ENCODE measurements around the gene WDR82.

DNA sequence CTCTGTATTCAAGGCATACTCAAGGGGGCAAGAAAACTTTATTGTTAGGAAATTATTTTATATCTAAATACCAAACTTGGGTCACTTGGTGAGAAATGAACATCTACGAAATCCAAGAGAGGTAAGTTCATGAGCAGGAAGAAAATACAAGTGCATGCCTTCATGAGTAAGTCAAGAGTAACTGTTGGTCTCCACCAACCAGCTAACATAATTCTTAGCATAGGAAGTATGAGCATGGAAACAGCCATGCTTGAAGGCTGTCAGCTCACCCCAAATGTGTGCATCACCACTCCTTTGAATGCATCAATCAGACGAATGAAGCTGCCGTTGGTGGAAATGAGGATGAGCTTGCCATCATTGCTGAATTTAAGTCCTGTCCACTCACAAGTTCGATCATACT is 19.0 kb downstream of the WDR82 start:
- no peak for TF ChIP-seq CSDC2 (CRISPR knock-in tag; IDR thresholded peaks at IDR 0.05)
- TF ChIP-seq, protein P1, sequence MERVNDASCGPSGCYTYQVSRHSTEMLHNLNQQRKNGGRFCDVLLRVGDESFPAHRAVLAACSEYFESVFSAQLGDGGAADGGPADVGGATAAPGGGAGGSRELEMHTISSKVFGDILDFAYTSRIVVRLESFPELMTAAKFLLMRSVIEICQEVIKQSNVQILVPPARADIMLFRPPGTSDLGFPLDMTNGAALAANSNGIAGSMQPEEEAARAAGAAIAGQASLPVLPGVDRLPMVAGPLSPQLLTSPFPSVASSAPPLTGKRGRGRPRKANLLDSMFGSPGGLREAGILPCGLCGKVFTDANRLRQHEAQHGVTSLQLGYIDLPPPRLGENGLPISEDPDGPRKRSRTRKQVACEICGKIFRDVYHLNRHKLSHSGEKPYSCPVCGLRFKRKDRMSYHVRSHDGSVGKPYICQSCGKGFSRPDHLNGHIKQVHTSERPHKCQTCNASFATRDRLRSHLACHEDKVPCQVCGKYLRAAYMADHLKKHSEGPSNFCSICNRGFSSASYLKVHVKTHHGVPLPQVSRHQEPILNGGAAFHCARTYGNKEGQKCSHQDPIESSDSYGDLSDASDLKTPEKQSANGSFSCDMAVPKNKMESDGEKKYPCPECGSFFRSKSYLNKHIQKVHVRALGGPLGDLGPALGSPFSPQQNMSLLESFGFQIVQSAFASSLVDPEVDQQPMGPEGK (CRISPR knock-in tag; IDR thresholded peaks at IDR 0.05; ENCODE audit: borderline replicate concordance) = no peak
- no peak for TF ChIP-seq ARNTL (CRISPR knock-in tag; IDR thresholded peaks at IDR 0.05; ENCODE audit: borderline replicate concordance, low read depth)
- TF ChIP-seq, protein P2, sequence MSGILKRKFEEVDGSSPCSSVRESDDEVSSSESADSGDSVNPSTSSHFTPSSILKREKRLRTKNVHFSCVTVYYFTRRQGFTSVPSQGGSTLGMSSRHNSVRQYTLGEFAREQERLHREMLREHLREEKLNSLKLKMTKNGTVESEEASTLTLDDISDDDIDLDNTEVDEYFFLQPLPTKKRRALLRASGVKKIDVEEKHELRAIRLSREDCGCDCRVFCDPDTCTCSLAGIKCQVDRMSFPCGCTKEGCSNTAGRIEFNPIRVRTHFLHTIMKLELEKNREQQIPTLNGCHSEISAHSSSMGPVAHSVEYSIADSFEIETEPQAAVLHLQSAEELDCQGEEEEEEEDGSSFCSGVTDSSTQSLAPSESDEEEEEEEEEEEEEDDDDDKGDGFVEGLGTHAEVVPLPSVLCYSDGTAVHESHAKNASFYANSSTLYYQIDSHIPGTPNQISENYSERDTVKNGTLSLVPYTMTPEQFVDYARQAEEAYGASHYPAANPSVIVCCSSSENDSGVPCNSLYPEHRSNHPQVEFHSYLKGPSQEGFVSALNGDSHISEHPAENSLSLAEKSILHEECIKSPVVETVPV (CRISPR knock-in tag; IDR thresholded peaks at IDR 0.05) = no peak
- no peak for TF ChIP-seq ZNF565 (CRISPR knock-in tag; conservative IDR thresholded peaks at IDR 0.05; ENCODE audit: low read depth)
- TF ChIP-seq ZFP3 (CRISPR knock-in tag; IDR thresholded peaks at IDR 0.05) = no peak
- no peak for TF ChIP-seq ZFP30 (CRISPR knock-in tag; IDR thresholded peaks at IDR 0.05)
- TF ChIP-seq, protein P3, sequence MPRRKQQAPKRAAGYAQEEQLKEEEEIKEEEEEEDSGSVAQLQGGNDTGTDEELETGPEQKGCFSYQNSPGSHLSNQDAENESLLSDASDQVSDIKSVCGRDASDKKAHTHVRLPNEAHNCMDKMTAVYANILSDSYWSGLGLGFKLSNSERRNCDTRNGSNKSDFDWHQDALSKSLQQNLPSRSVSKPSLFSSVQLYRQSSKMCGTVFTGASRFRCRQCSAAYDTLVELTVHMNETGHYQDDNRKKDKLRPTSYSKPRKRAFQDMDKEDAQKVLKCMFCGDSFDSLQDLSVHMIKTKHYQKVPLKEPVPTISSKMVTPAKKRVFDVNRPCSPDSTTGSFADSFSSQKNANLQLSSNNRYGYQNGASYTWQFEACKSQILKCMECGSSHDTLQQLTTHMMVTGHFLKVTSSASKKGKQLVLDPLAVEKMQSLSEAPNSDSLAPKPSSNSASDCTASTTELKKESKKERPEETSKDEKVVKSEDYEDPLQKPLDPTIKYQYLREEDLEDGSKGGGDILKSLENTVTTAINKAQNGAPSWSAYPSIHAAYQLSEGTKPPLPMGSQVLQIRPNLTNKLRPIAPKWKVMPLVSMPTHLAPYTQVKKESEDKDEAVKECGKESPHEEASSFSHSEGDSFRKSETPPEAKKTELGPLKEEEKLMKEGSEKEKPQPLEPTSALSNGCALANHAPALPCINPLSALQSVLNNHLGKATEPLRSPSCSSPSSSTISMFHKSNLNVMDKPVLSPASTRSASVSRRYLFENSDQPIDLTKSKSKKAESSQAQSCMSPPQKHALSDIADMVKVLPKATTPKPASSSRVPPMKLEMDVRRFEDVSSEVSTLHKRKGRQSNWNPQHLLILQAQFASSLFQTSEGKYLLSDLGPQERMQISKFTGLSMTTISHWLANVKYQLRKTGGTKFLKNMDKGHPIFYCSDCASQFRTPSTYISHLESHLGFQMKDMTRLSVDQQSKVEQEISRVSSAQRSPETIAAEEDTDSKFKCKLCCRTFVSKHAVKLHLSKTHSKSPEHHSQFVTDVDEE (CRISPR knock-in tag; IDR thresholded peaks at IDR 0.05) = no peak
- TF ChIP-seq TCF4 (CRISPR knock-in tag; IDR thresholded peaks at IDR 0.05; ENCODE audit: borderline replicate concordance) = no peak
- TF ChIP-seq, protein P4, sequence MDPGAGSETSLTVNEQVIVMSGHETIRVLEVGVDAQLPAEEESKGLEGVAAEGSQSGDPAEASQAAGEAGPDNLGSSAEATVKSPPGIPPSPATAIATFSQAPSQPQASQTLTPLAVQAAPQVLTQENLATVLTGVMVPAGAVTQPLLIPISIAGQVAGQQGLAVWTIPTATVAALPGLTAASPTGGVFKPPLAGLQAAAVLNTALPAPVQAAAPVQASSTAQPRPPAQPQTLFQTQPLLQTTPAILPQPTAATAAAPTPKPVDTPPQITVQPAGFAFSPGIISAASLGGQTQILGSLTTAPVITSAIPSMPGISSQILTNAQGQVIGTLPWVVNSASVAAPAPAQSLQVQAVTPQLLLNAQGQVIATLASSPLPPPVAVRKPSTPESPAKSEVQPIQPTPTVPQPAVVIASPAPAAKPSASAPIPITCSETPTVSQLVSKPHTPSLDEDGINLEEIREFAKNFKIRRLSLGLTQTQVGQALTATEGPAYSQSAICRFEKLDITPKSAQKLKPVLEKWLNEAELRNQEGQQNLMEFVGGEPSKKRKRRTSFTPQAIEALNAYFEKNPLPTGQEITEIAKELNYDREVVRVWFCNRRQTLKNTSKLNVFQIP (CRISPR knock-in tag; IDR thresholded peaks at IDR 0.05; ENCODE audit: borderline replicate concordance, low read depth) = no peak
